H1 (cell line): ENCODE data around the gene TMEM236. TPM values are rescaled to one million over a fixed set of nuclear protein-coding genes. Genes with fewer than 3 reads are reported as not detected.

ENCODE experiments used
- CTCF ChIA-PET: fragments of 300-600 bp; sonication (Branson Sonifier 250); formaldehyde crosslinking; loops from one replicate; lab custom pipeline; 2021; ENCODE audit not compliant: partially characterized antibody; lab: Charles Lee
- POLR2A ChIA-PET: fragments of 300-600 bp; sonication (Branson Sonifier 250); formaldehyde crosslinking; loops from one replicate; lab custom pipeline; 2021; ENCODE audit warnings: inconsistent platforms; ENCODE audit not compliant: partially characterized antibody; lab: Charles Lee
- DNase-seq, 2 experiments: peaks; one replicate each; pipeline versions ENCODE4 v3.0.0 to v3.0.0-alpha.2; 2010 to 2022; ENCODE audit warnings: low spot score in 2 of 2, low read depth in 1 of 2, mixed read lengths in 1 of 2
- FAIRE-seq: peaks from 2 replicates; lab custom pipeline; 2011; peaks lifted over from hg19 to GRCh38; lab: Jason Lieb, UNC
- H2AFZ ChIP-seq: 2 replicates; pipeline ENCODE4 v1.8.1; 2012; ENCODE audit warnings: low read length, inconsistent platforms
- H2AK5ac ChIP-seq: 2 replicates; pipeline ENCODE4 v1.6.1; 2013; ENCODE audit warnings: low read depth, low read length
- H2BK120ac ChIP-seq: replicated peaks from 2 replicates; pipeline ENCODE3; 2013; ENCODE audit warnings: low read depth, low read length, inconsistent platforms
- H2BK12ac ChIP-seq: 2 replicates; pipeline ENCODE4 v1.6.1; 2013; ENCODE audit warnings: low read depth, low read length
- H2BK15ac ChIP-seq: 2 replicates; pipeline ENCODE4 v1.6.1; 2013; ENCODE audit warnings: low read length
- H2BK20ac ChIP-seq: 2 replicates; pipeline ENCODE4 v1.6.1; 2013; ENCODE audit warnings: low read length
- H2BK5ac ChIP-seq: 2 replicates; pipeline ENCODE4 v1.6.1; 2013; ENCODE audit warnings: low read depth, low read length
- H3K14ac ChIP-seq: 2 replicates; pipeline ENCODE4 v1.6.1; 2013; ENCODE audit warnings: inconsistent platforms; ENCODE audit not compliant: insufficient read length
- H3K18ac ChIP-seq: 2 replicates; pipeline ENCODE4 v1.6.1; 2013; ENCODE audit warnings: low read length; ENCODE audit errors: extremely low read depth
- H3K23ac ChIP-seq: 2 replicates; pipeline ENCODE4 v1.6.1; 2013; ENCODE audit warnings: inconsistent platforms; ENCODE audit not compliant: insufficient read length
- H3K23me2 ChIP-seq: 2 replicates; pipeline ENCODE4 v1.6.1; 2013; ENCODE audit warnings: low read depth, low read length
- H3K27ac ChIP-seq: 2 replicates; pipeline ENCODE4 v1.6.1; 2011; ENCODE audit warnings: low read depth, low read length, inconsistent platforms
- H3K27me3 ChIP-seq, 4 experiments: replicated peaks in 1 of 4; 1 replicate in 1 of 4; 2 replicates in 3 of 4; pipeline versions ENCODE4 v1.6.1 to v1.8.1; 2011 to 2013; ENCODE audit warnings: low read length in 3 of 4, mild to moderate bottlenecking in 3 of 4, inconsistent platforms in 2 of 4, mixed read lengths in 2 of 4, moderate library complexity in 1 of 4; ENCODE audit not compliant: control insufficient read depth in 3 of 4, insufficient read depth in 3 of 4; ENCODE audit errors: extremely low read depth in 1 of 4
- H3K36me3 ChIP-seq, 4 experiments: 2 replicates each; pipeline versions ENCODE4 v1.6.1 to v1.8.1; 2011 to 2013; ENCODE audit warnings: mild to moderate bottlenecking in 4 of 4, low read length in 3 of 4, moderate library complexity in 2 of 4, control low read depth in 1 of 4, inconsistent platforms in 1 of 4; ENCODE audit not compliant: insufficient read depth in 4 of 4, control insufficient read depth in 2 of 4
- H3K4ac ChIP-seq: replicated peaks from 2 replicates; pipeline ENCODE3; 2013; ENCODE audit warnings: low read length, low read depth, mixed read lengths, inconsistent platforms; ENCODE audit not compliant: insufficient read length
- H3K4me1 ChIP-seq, 4 experiments: replicated peaks in 1 of 4; 1 replicate in 1 of 4; 2 replicates in 3 of 4; pipeline versions ENCODE4 v1.6.1 to v1.8.1; 2011 to 2013; ENCODE audit warnings: low read length in 3 of 4, inconsistent platforms in 2 of 4, mixed read lengths in 1 of 4; ENCODE audit not compliant: insufficient read depth in 4 of 4, control insufficient read depth in 3 of 4
- H3K4me2 ChIP-seq, 2 experiments: 2 replicates each; pipeline versions ENCODE4 v1.6.1 to v1.8.1; 2011 to 2013; ENCODE audit warnings: low read depth in 2 of 2, low read length in 2 of 2, control low read depth in 1 of 2, inconsistent platforms in 1 of 2, mild to moderate bottlenecking in 1 of 2; ENCODE audit not compliant: insufficient read depth in 1 of 2
- H3K4me3 ChIP-seq, 4 experiments: fragments of 200-600, 300-600 bp in 1 of 4; sonication (generic), shearing (Covaris generic), sonication (Bioruptor Twin) in 1 of 4; 2 replicates each; pipeline versions ENCODE4 v1.5.1 to v1.8.1; 2011 to 2016; ENCODE audit warnings: low read length in 4 of 4, low read depth in 3 of 4, control low read depth in 2 of 4, inconsistent platforms in 2 of 4, mild to moderate bottlenecking in 2 of 4, mixed read lengths in 1 of 4, moderate library complexity in 1 of 4; ENCODE audit not compliant: insufficient read depth in 2 of 4; ENCODE audit errors: extremely low read depth in 1 of 4
- H3K56ac ChIP-seq: replicated peaks from 2 replicates; pipeline ENCODE3; 2013; ENCODE audit warnings: low read depth, mild to moderate bottlenecking, mixed read lengths, low read length, inconsistent platforms; ENCODE audit not compliant: insufficient read length
- H3K79me1 ChIP-seq: 2 replicates; pipeline ENCODE4 v1.6.1; 2013; ENCODE audit warnings: low read depth, low read length, control low read depth
- H3K79me2 ChIP-seq, 2 experiments: 2 replicates each; pipeline versions ENCODE4 v1.6.1 to v1.8.1; 2012 to 2013; ENCODE audit warnings: low read length in 2 of 2, mild to moderate bottlenecking in 2 of 2, inconsistent platforms in 1 of 2; ENCODE audit not compliant: insufficient read depth in 2 of 2, control insufficient read depth in 1 of 2
- H3K9ac ChIP-seq, 4 experiments: replicated peaks in 1 of 4; 1 replicate in 1 of 4; 2 replicates in 3 of 4; pipeline versions ENCODE4 v1.6.1 to v1.8.1; 2011 to 2013; ENCODE audit warnings: low read depth in 3 of 4, low read length in 3 of 4, control low read depth in 2 of 4, mild to moderate bottlenecking in 2 of 4, moderate library complexity in 2 of 4, inconsistent platforms in 1 of 4; ENCODE audit errors: extremely low read depth in 1 of 4
- H3K9me3 ChIP-seq, 2 experiments: 2 replicates each; pipeline versions ENCODE4 v1.6.1 to v1.8.1; 2012 to 2013; ENCODE audit warnings: mild to moderate bottlenecking in 2 of 2, moderate library complexity in 2 of 2, control low read depth in 1 of 2, inconsistent platforms in 1 of 2, low read depth in 1 of 2, low read length in 1 of 2, mixed read lengths in 1 of 2; ENCODE audit not compliant: insufficient read depth in 2 of 2
- H4K20me1 ChIP-seq, 2 experiments: replicated peaks in 1 of 2; 2 replicates each; pipeline versions ENCODE3 to v1.8.1; 2011 to 2013; ENCODE audit warnings: inconsistent platforms in 2 of 2, low read length in 2 of 2, mild to moderate bottlenecking in 1 of 2; ENCODE audit not compliant: insufficient read depth in 2 of 2, control insufficient read depth in 1 of 2
- H4K5ac ChIP-seq: 2 replicates; pipeline ENCODE4 v1.6.1; 2013; ENCODE audit warnings: low read length, low read depth, mixed read lengths, inconsistent platforms; ENCODE audit not compliant: insufficient read length
- H4K8ac ChIP-seq: 2 replicates; pipeline ENCODE4 v1.8.0; 2013; ENCODE audit warnings: mild to moderate bottlenecking, moderate library complexity, low read length, inconsistent platforms; ENCODE audit not compliant: insufficient read depth; ENCODE audit errors: extremely low read depth
- H4K91ac ChIP-seq: replicated peaks from 2 replicates; pipeline ENCODE3; 2013; ENCODE audit warnings: low read length, mixed read lengths, inconsistent platforms; ENCODE audit not compliant: insufficient read length
- BCL11A ChIP-seq, 2 experiments: IDR thresholded peaks; one replicate each; pipeline ENCODE4 v1.6.1; 2011; ENCODE audit warnings: low read depth in 2 of 2, low read length in 2 of 2, mild to moderate bottlenecking in 2 of 2
- CBX5 ChIP-seq: fragments of 300-800, 300-1000 bp; sonication (generic); IDR thresholded peaks from 2 replicates; pipeline ENCODE4 v1.7.1; 2016; ENCODE audit warnings: antibody characterized with exemption, low read length, low read depth
- CREB1 ChIP-seq: IDR thresholded peaks from 2 replicates; pipeline ENCODE4 v1.6.1; 2012; ENCODE audit warnings: inconsistent platforms
- CTCF ChIP-seq, 3 experiments: IDR thresholded peaks; 1 replicate in 2 of 3; 2 replicates in 1 of 3; pipeline versions ENCODE4 v1.5.1 to v1.6.1; 2011; ENCODE audit warnings: low read length in 3 of 3, mild to moderate bottlenecking in 3 of 3, inconsistent platforms in 2 of 3, low read depth in 1 of 3, moderate library complexity in 1 of 3; ENCODE audit not compliant: insufficient read depth in 1 of 3; ENCODE audit errors: control extremely low read depth in 1 of 3
- NANOG ChIP-seq: IDR thresholded peaks from 2 replicates; pipeline ENCODE4 v1.6.1; 2011; ENCODE audit warnings: low read length, low read depth, mild to moderate bottlenecking, inconsistent platforms; ENCODE audit not compliant: insufficient read depth, poor library complexity, severe bottlenecking
- POLR2AphosphoS5 ChIP-seq: IDR thresholded peaks from 2 replicates; pipeline ENCODE4 v1.6.1; 2011; ENCODE audit warnings: low read depth, low read length
- SRF ChIP-seq: IDR thresholded peaks from 2 replicates; pipeline ENCODE4 v1.6.1; 2011; ENCODE audit warnings: mild to moderate bottlenecking, low read depth, low read length, moderate library complexity
- SUZ12 ChIP-seq: fragments of 200-600 bp; sonication (generic); IDR thresholded peaks from 2 replicates; pipeline ENCODE4 v1.6.1; 2012; ENCODE audit warnings: mild to moderate bottlenecking, inconsistent platforms, low read length, moderate library complexity, mixed read lengths
- TAF1 ChIP-seq: IDR thresholded peaks from 2 replicates; pipeline ENCODE4 v1.6.1; 2011; ENCODE audit warnings: mild to moderate bottlenecking, low read depth, low read length
- YY1 ChIP-seq: IDR thresholded peaks from 2 replicates; pipeline ENCODE4 v1.6.1; 2011; ENCODE audit warnings: low read depth, mild to moderate bottlenecking, low read length
- WGBS, 2 experiments: shearing (Covaris generic) in 1 of 2; methylation state at CpG; one replicate each; pipeline versions ENCODE4 v1.1.6 to v1.1.7; 2013 to 2015; ENCODE audit warnings: low lambda C conversion rate in 2 of 2, mixed read lengths in 2 of 2, inconsistent platforms in 1 of 2, low coverage in 1 of 2, missing lambda C conversion rate in 1 of 2; ENCODE audit not compliant: insufficient replicate concordance in 2 of 2, insufficient coverage in 1 of 2, insufficient read length in 1 of 2; ENCODE audit errors: extremely low coverage in 1 of 2, missing lambda C conversion rate in 1 of 2; 5-methylcytosine and 5-hydroxymethylcytosine counted together
- long read RNA-seq, 2 experiments: library from RNA in 1 of 2; library from capped mRNA in 1 of 2; stranded (forward); transcript quantifications; one replicate each; pipeline ENCODE4 v2.0.0, GENCODE V29; 2021; ENCODE audit warnings: inconsistent platforms in 1 of 2
- polyA minus RNA-seq, 3 experiments: library from RNA; depleted of rRNA, polyadenylated mRNA; stranded (reverse); fragments of >200 nt; gene quantifications; 1 replicate in 2 of 3; 2 replicates in 1 of 3; pipeline ENCODE4 v1.2.3, GENCODE V29; 2011
- polyA plus RNA-seq, 7 experiments: library from polyadenylated mRNA; depleted of rRNA in 3 of 7; stranded (reverse) in 5 of 7; unstranded in 2 of 7; fragments of >200 nt in 5 of 7; fragments of 200-250 nt in 2 of 7; gene quantifications; 1 replicate in 5 of 7; 2 replicates in 1 of 7; 4 replicates in 1 of 7; pipeline versions ENCODE4 v1.2.1 to v1.2.3, GENCODE V29; 2011 to 2013; ENCODE audit warnings: missing spikeins in 2 of 7, mixed read lengths in 2 of 7
- total RNA-seq: library from RNA; stranded (reverse); fragmentation: NEBNext Ultra II Directional; extraction: Animal tissue kit (Norgen Biotek cat#: 25700); gene quantifications from 2 replicates; pipeline ENCODE4 v1.2.1, GENCODE V29; 2021

TMEM236 gene
- total RNA-seq (0.07 and 0.11 TPM in 2 replicates), polyA plus RNA-seq (2011; rRNA removed) (0.02 TPM in 2 replicates), polyA minus RNA-seq (2011; rRNA and poly(A)+ RNA removed) (0.02 and 0.03 TPM in 2 replicates)
- 0.04 TPM for polyA plus RNA-seq (2011; cell fraction: cytosol; rRNA removed)
- polyA plus RNA-seq (2011; cell fraction: nucleus; rRNA removed): 0.09 TPM
- polyA plus RNA-seq (2012, experiment 1 of 2): 0.03 to 0.05 TPM (median 0.04 TPM) in 3 of 4 replicates, not detected in the other
- not detected for polyA plus RNA-seq (2012, experiment 2 of 2)
- polyA plus RNA-seq (2013, experiment 1 of 2): 0.08 TPM
- 0.04 TPM for polyA plus RNA-seq (2013, experiment 2 of 2)
- not detected for polyA minus RNA-seq (2011; cell fraction: cytosol; rRNA and poly(A)+ RNA removed)
- polyA minus RNA-seq (2011; cell fraction: nucleus; rRNA and poly(A)+ RNA removed): 0.10 TPM
- long read RNA-seq, experiment 1: 0 reads
- long read RNA-seq, experiment 2: 0 reads

DNA sequence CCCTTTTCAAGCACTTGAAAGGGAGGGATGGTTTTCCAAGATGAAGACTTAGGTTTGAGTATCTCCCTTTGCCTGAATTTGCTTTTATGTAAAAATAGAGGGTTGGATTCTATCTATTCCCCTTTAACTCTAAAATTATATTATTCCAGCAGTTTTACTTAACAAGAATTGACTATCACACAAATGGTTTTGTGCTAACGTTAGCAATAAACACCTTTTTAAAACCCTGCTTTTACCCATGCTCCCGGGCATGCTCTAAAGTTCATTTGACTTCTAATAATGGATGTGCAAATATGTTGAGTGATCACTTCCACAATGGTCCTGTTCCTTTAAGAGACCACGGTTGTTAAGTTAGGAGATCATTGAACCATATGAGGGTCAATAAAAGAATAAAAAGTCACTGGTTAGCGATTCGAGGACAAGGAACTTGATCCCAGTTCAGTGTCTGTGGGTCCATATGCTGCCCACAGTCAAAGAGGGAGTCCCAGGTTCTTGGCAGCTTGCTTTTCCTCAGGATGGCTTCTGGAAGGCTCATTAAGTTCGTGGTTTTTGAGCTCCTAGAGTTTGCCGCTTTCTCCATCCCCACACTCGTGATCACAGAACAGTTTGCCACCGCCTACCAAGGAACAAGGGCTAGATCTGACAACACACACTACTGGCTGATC, at the start of gene TMEM236:
TSS of gene TMEM236 (plus strand) at position 421 of the 665 bp plus-strand sequence. CDS start at position 516, 95 bp downstream.
- H3K4me1 ChIP-seq: no peaks in the 10 kb centered on the region
- no peak within 1 kb of the TSS for H3K9ac ChIP-seq
- H2BK12ac ChIP-seq: no peak within 1 kb of the TSS
- no peak within 1 kb of the TSS for H3K4me3 ChIP-seq
- DNase-seq: no peak
- no peak for FAIRE-seq
- H3K27me3 ChIP-seq: no peaks in the 10 kb centered on the region
- CTCF ChIA-PET: no interaction called here
- no peak within 1 kb of the TSS for H3K23ac ChIP-seq
- H3K14ac ChIP-seq: no peak within 1 kb of the TSS
- H3K79me2 ChIP-seq: no peaks in the 10 kb centered on the region
- no peaks in the 10 kb centered on the region for H3K36me3 ChIP-seq
- H2AK5ac ChIP-seq: no peak within 1 kb of the TSS
- 88% methylated on average over 9 of the region's 9 CpGs; no CpG with 5 or more reads in 1 of the 2 experiments for WGBS, 2 experiments
- no peak within 1 kb of the TSS for H3K4me2 ChIP-seq
- no peak within 1 kb of the TSS for H3K4ac ChIP-seq
- H3K18ac ChIP-seq: no peak within 1 kb of the TSS
- no peak within 1 kb of the TSS for H4K5ac ChIP-seq
- H3K56ac ChIP-seq: no peak within 1 kb of the TSS
- no peak within 1 kb of the TSS for H2BK15ac ChIP-seq
- POLR2A ChIA-PET: no interaction called here
- no peak within 1 kb of the TSS for H2BK120ac ChIP-seq
- H4K91ac ChIP-seq: no peak within 1 kb of the TSS
- no peak within 1 kb of the TSS for H2AFZ ChIP-seq
- H3K79me1 ChIP-seq: no peaks in the 10 kb centered on the region
- H4K8ac ChIP-seq: no peak within 1 kb of the TSS
- no peaks in the 10 kb centered on the region for H4K20me1 ChIP-seq
- H2BK20ac ChIP-seq: no peak within 1 kb of the TSS
- no peak within 1 kb of the TSS for H3K27ac ChIP-seq
- H3K9me3 ChIP-seq: no peaks in the 10 kb centered on the region
- no peaks in the 10 kb centered on the region for H3K23me2 ChIP-seq
- no peak within 1 kb of the TSS for H2BK5ac ChIP-seq
- no peak for TF ChIP-seq POLR2AphosphoS5
- no peak for TF ChIP-seq SRF
- TF ChIP-seq CREB1: no peak
- no peak for TF ChIP-seq SUZ12
- no peak for TF ChIP-seq NANOG
- no peak for TF ChIP-seq CTCF (IDR thresholded peaks at IDR 0.05; ENCODE audit: control extremely low read depth in 1 of 3, insufficient read depth in 1 of 3, low read depth in 1 of 3, low read length in 3 of 3)
- no peak for TF ChIP-seq CBX5
- TF ChIP-seq TAF1: no peak
- no peak for TF ChIP-seq BCL11A (IDR thresholded peaks at IDR 0.05; ENCODE audit: low read depth in 2 of 2, low read length in 2 of 2)
- no peak for TF ChIP-seq YY1
